K562 (cell line): Measurements from ENCODE around the gene IMPACT. TPM values are rescaled to one million over a fixed set of nuclear protein-coding genes. Genes with fewer than 3 reads are reported as not detected.

Experiments
- ATF1 ChIP-seq, 2 experiments: fragments of 450-650 bp in 1 of 2; IDR thresholded peaks; 2 replicates each; pipeline ENCODE4 v1.6.1; 2016; ENCODE audit warnings: missing compliant biosample characterization in 1 of 2, missing genetic modification characterization in 1 of 2
- ATF7 ChIP-seq: fragments of 450-650 bp; IDR thresholded peaks from 2 replicates; pipeline ENCODE4 v1.7.1; 2014; ENCODE audit warnings: mild to moderate bottlenecking, moderate library complexity
- BCL6 ChIP-seq: fragments of 250-450 bp; sonication (Bioruptor Pico); IDR thresholded peaks from 2 replicates; pipeline ENCODE4 v1.4.0; 2020
- CLOCK ChIP-seq: fragments of 250-450 bp; sonication (Bioruptor Pico); IDR thresholded peaks from 2 replicates; pipeline ENCODE4 v1.4.0; 2020; ENCODE audit warnings: mild to moderate bottlenecking, moderate library complexity, borderline replicate concordance
- CUX1 ChIP-seq: fragments of 200-800 bp; sonication (Bioruptor generic); IDR thresholded peaks from 2 replicates; pipeline ENCODE4 v1.6.1; 2016; ENCODE audit warnings: missing genetic modification characterization, missing compliant biosample characterization
- GABPB1 ChIP-seq: sonication (generic); formaldehyde crosslinking; IDR thresholded peaks from 2 replicates; pipeline ENCODE4 v1.8.0; 2022; ENCODE audit warnings: mild to moderate bottlenecking, missing genetic modification reagents
- GTF3C2 ChIP-seq: IDR thresholded peaks from 3 replicates; pipeline ENCODE4 v1.6.1; 2011; ENCODE audit warnings: borderline replicate concordance, mild to moderate bottlenecking, moderate library complexity; ENCODE audit not compliant: insufficient read length; ENCODE audit errors: extremely low read depth
- JUN ChIP-seq, 2 experiments: sonication (generic) in 1 of 2; formaldehyde crosslinking in 1 of 2; IDR thresholded peaks; 2 replicates each; pipeline versions ENCODE4 v1.6.1 to v1.8.0; 2012 to 2022; ENCODE audit warnings: borderline replicate concordance in 2 of 2, mild to moderate bottlenecking in 2 of 2, improper control_type of control experiment in 1 of 2, low read depth in 1 of 2, low read length in 1 of 2, missing genetic modification reagents in 1 of 2
- LCOR ChIP-seq: sonication (generic); formaldehyde crosslinking; IDR thresholded peaks from 2 replicates; pipeline ENCODE4 v1.8.0; 2022; ENCODE audit warnings: mild to moderate bottlenecking, missing genetic modification reagents
- POLR2B ChIP-seq: fragments of 450-650 bp; IDR thresholded peaks from 2 replicates; pipeline ENCODE4 v1.6.1; 2018; ENCODE audit warnings: low read depth; ENCODE audit not compliant: partially characterized antibody
- TAF1 ChIP-seq: IDR thresholded peaks from 2 replicates; pipeline ENCODE4 v1.6.1; 2011; ENCODE audit warnings: mild to moderate bottlenecking, low read length, moderate library complexity; ENCODE audit not compliant: insufficient read depth, control insufficient read depth, severe bottlenecking; ENCODE audit errors: extremely low read depth
- polyA plus RNA-seq, 8 experiments: library from polyadenylated mRNA; depleted of rRNA in 4 of 8; stranded (reverse) in 5 of 8; unstranded in 3 of 8; fragments of >200 nt; fragmentation: Nextera tagmentation in 2 of 8; fragmentation: Illumina TruSeq in 1 of 8; extraction: Ambion mirVana in 2 of 8; extraction: Trizol in 1 of 8; gene quantifications; 2 replicates each; pipeline versions ENCODE4 v1.2.1 to v1.2.3, GENCODE V29; 2011 to 2014; ENCODE audit warnings: inconsistent platforms in 1 of 8, missing spikeins in 1 of 8
- total RNA-seq, 7 experiments: library from RNA; depleted of rRNA in 6 of 7; stranded (reverse); fragments of >200 nt in 6 of 7; fragmentation: Illumina TruSeq in 2 of 7; extraction: Trizol in 2 of 7; gene quantifications; 2 replicates each; pipeline versions ENCODE4 v1.2.1 to v1.2.3, GENCODE V29; 2011 to 2021; ENCODE audit warnings: low replicate concordance in 1 of 7

IMPACT gene
- total and polyA plus RNA-seq, 9 of the 15 experiments (the other 6 are each of a cell fraction or from before 2014, with no cell fraction given), result 4.7 to 7.6 (median 5.8) TPM

DNA sequence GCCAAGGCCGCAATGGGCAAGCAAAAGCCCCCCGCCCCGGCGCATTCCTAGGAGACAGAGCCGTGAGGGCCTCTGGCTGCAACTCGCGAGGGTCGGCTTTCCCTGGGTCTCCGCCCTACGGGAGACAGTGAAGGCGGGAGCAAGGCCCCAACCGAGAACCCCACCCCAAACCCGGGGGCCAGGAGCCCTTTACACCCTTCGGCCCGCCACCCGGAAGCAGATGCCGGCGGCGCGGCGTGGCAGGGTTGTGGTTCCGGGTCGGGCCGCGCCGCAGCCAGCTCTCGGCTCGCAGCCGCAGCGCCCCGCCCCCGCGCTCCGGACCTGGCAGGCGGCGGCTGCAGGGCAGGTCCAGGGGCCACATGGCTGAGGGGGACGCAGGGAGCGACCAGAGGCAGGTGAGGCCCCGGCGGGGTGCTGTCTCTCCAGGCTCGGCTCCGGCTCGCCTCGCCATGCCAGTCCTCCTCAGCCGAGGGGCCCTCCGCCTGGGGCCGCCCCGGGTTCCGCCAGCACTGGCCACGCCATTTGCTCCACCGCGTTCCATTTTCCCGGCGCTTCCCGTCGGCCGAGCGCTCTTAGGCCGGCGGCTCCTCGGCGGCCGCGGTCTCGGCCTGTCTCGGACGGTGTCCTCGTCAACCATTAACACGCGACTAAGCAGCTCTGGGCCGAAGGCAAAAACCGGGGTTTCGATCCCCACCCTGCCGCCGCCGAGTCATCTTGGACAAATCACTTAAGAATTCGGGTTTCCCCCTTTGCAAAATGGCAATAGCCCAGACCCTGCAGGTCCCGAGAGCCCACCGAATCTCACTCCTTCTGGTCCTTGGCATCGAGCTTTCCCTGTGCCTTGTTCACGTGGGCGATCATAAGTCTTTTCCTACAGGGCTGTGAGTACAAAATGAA, at the start of gene IMPACT (continued):
- peak; percentile 72; the same call in 1 of the 2 replicates for TF ChIP-seq CUX1 (CRISPR knock-in tag)
- TF ChIP-seq JUN (IDR thresholded peaks at IDR 0.05; ENCODE audit: borderline replicate concordance, low read depth, low read length), result peak; percentile 56; the same call in 1 of the 2 replicates
- TF ChIP-seq JUN (CRISPR knock-in tag; IDR thresholded peaks at IDR 0.05; ENCODE audit: borderline replicate concordance), result no peak
- TF ChIP-seq CLOCK (CRISPR knock-in tag), result peak; percentile 80
- peak; percentile 49 for TF ChIP-seq POLR2B
- TF ChIP-seq ATF1 (CRISPR knock-in tag; IDR thresholded peaks at IDR 0.05), result no peak
- peak; percentile 82 for TF ChIP-seq ATF1 (tag; IDR thresholded peaks at IDR 0.05)
- TF ChIP-seq ATF7, result peak; percentile 73
- peak; percentile 62; the same call in 1 of the 2 replicates for TF ChIP-seq LCOR
- peak; percentile 96 for TF ChIP-seq GABPB1
- no peak for TF ChIP-seq GTF3C2
- peak; percentile 29 for TF ChIP-seq TAF1
- peak; percentile 90 for TF ChIP-seq BCL6
